Stimulated activated CD8-positive, alpha-beta memory T cell treated with anti-CD3 and anti-CD28 coated beads, Interleukin-2, amount 100 ng/mL, for 48 hours (primary cell): ENCODE data around the gene SPI1.
A peak's percentile ranks its signal among the peaks of the same experiment; 100 is the strongest.

Experiments
- DNase-seq, 2 donors: peaks; one replicate each; pipeline ENCODE4 v3.0.0-alpha.2; 2020; ENCODE audit warnings: low read depth in 2 of 2

Gene SPI1

DNA sequence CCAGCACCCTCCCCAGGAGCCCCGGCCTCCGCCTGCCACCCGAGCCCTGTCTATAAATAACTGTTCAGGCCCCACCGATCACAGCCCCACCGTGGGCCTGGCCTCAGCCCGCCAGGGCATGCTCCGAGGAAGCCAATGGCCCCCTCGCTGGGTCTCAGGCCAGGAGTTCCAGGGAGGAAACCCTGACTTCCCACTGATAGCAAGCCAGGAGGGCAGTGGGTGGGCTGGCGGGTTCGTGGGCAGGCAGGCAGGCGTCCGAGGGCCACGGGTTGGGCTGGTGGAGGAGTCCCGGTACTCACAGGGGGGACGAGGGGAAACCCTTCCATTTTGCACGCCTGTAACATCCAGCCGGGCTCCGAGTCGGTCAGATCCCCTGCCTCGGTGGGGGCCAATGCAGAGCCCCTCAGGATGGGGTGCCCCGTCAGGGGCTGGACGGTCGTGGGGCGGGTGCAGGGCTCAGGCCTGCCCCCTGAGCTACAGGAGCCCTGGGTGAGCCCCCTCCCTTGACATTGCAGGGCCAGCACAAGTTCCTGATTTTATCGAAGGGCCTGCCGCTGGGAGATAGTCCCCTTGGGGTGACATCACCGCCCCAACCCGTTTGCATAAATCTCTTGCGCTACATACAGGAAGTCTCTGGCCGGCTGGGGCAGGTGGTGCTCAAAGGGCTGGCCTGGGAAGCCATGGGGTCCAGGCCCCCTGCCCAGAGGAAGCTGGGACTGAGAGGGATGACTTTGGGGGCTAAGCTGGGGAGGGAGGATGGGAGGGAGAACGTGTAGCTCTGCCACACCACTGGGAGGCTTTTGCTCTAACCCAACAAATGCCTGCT is at the start of gene SPI1:
SPI1 (minus strand) TSS at position 538 of the 826 bp plus-strand sequence; CDS start at position 344, 194 bp downstream.
- DNase-seq: no peak

DNA sequence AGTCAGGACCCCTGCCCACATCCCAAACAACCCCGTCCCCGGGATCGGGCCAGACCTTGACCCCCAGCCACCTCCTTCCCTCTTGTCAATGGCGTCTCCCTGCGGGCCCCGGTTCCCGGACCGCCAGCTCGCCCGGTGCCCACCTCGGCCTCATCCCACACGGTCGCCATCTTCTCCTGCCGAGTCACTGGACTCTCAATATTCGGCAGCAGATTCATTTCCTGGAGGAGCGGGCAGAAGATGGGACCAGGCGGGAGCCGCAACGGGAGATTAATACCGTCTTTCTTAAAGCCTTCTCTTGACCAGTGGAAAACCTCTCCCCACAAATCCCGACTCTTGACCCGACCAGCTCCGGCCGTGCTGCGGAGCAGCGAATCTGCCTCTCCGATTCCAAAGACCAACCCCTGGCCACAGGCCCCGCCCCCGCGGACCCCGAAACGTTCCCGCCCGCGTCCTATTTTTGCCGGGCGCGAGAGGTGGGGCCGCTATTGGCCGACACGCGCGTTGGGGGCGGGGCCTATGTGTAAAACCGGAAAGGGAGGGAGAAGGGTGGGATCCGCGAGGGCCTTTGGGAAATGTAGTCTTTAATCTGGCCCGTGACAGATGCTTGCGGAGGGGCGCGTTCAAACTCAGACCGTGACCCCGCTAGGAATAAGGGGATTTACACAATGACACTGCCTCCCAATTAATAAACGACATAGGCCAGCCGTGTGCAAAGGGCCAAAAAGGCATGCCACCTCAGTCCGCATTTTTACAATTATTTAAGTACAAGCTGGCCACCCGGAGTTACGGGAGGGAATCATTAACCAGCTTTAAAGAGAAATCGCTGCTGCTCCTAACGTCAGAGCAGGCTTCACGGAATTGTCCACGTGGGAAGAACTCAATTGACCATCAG is 48.0 kb upstream of the SPI1 start, which contains the start of gene PSMC3:
PSMC3 (minus strand) TSS at position 378 of the 895 bp plus-strand sequence; CDS start at position 218, 160 bp downstream.
- DNase-seq: peak; percentile 99 to 100

DNA sequence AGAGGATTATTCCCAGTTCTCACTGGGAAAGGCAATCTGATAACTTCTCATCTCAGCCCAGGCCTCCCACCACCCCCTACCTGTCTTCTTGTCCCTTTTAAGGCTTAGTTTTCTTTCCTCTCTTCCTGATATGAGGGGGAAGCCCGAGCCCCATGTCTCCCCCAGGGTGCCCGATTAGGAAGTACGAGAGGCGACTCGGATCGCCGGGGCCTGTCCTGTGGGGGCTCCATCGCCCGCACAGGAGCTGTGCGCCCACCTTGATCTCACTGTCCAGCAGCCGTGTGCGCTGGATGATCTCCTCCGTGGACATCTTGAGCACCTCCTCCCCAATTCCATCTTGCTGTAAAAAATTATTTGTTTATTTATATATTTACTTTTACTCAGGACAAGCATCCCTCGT is 47.3 kb upstream of the SPI1 start:
- DNase-seq: no peak

GRCh38 chr11:47418454-47419259 is 40.3 kb upstream of the SPI1 start:
- no peak for DNase-seq

DNA sequence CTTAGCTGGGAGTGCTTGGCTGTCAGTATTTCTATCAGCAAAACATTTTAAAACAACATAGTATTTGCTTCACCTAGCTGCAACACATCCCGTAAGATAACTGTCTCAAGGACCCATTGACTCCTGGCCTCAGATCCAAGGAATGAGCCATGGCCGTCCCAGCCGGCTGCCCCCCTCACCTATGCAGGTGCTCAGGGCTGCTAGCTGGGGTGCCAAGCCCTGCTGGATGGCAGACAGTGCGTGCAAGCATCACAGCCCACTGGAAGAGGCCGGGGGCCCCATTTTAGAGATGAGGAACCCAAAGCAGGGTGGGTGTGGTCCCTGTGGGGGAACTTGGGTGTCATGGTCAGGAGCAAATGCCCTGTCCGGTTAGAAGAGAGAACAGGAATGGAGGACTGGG is 39.4 kb upstream of the SPI1 start:
- DNase-seq: no peak

DNA sequence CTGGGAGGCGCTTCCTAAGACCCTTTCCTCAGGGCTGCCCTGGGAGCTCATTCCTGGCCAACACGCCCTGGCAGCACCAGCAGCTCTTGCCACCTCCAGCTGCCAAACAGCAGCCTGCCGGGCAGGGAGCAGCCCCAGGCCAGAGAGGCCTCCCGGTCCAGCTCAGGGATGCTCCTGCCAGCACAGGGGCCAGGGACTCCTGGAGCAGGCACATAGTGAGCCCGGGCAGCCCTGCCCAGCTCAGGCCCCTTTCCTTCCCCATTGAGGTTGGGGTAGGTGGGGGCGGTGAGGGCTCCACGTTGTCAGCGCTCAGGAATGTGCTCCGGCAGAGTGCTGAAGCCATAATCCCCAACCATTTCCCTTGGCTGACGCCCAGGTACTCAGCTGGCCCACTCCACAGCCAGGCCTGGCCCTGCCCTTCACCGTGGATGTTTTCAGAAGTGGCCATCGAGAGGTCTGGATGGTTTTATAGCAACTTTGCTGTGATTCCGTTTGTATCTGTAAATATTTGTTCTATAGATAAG is 37.7 kb upstream of the SPI1 start:
- no peak for DNase-seq

DNA sequence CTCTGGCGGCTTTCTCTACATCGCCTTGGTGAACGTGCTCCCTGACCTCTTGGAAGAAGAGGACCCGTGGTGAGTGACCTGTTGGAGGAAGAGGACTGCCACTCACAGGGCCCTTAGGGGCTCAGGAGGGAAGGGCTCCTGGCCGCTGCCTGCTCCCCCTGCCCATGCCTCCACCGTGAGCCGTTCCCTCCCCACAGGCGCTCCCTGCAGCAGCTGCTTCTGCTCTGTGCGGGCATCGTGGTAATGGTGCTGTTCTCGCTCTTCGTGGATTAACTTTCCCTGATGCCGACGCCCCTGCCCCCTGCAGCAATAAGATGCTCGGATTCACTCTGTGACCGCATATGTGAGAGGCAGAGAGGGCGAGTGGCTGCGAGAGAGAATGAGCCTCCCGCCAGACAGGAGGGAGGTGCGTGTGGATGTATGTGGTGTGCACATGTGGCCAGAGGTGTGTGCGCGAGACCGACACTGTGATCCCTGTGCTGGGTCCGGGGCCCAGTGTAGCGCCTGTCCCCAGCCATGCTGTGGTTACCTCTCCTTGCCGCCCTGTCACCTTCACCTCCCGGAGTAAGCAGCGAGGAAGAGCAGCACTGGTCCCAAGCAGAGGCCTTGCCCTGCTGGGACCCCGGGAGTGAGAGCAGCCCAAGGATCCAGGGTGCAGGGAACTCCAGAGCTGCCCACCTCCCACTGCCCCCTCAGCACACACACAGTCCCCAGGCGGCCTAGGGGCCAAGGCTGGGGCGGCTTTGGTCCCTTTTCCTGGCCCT is 36.9 kb upstream of the SPI1 start:
- DNase-seq: no peak

- no peak for DNase-seq
Observed at GRCh38 chr11:47414685-47415070, 36.3 kb upstream of the SPI1 start.

- no peak for DNase-seq
Observed at GRCh38 chr11:47413908-47414684, 35.7 kb upstream of the SPI1 start.

- DNase-seq: no peak
Observed at GRCh38 chr11:47413351-47413750, 35.0 kb upstream of the SPI1 start.

- DNase-seq: peak; percentile 35 to 53
Observed at GRCh38 chr11:47411884-47412746, 33.8 kb upstream of the SPI1 start.

DNA sequence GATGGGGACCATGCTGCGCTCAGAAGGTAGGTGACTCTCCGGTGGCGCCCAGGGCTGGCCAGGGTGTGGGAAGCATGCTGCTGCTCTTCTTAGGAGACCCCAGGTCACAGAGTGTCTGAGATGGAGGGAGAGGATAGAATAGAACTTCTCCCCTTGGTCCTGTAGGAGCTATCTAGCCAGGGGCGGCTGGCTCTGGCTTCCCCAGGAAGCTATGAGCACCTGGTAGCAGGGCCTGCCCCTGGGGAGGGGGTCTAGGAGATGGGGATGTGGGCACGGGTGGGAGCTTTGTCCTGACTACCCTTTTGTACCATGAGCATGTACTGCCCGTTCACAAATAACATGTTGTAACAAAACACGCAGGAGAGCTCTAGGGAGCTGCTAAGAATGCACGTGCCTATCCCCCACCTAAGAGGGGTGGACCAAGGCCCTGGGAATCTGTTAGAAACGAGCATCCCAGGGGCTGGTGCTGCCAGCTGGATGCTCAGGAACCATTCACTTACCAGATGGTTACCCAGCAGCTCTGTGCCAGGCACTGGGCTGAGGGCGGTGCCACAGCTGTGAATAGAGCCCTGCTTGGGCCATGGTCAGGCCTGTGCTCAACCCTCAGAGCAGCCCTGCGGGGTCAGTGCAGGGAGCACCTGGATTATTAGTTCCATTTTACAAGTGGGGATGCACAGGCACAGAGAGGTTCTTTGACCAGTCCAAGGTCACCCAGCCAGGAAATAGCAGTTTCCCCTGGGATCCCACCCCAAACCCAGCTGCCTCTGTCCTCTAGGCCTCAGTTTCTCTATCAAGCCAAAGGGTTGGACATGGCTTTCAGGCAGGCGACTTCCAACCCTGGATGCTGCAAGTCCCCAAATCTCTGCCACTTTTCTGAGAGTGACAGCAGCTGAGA is 32.3 kb upstream of the SPI1 start:
- DNase-seq: no peak

GRCh38 chr11:47409440-47410369 is 31.4 kb upstream of the SPI1 start:
- no peak for DNase-seq

DNA sequence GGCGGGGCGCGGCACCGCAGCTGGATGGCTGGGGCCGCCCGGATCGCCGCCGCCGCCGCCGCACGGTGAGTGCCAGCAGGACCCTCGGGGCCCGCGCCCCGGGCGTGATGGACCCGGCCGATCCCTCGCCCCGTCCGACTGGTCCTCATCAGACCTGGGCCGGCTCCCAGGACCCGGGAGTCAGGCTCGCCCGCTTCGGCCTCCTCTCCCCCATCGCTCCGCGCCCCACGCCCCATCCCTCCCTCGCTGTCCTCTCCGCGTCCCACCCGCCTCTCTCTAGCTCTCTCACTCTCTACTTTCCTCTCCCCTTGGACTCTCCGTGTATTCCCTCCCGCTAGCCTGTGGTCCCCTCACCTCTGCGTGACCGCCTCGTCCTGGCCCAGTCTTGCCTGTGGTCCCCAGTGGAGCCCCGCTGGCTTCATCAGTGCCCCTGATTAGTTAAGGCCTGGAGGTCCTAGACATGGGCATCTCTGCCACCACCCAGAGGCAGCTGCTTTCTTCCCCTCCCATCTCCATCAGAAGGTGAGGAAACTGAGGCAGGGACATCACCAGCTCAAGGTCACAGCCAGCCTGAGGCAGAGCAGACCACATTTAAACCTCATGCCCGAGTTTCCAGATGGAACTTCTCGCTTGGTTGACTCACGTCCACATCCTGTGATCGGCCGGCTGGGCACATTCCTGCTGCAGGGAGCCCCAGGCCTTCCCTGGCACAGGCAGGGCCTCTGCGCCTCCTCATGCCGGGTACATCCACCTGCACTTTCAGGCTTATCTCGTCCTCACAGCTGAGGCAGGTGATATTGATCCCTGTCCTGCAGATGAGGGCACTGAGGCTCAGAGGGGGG is 30.5 kb upstream of the SPI1 start:
- no peak for DNase-seq

DNA sequence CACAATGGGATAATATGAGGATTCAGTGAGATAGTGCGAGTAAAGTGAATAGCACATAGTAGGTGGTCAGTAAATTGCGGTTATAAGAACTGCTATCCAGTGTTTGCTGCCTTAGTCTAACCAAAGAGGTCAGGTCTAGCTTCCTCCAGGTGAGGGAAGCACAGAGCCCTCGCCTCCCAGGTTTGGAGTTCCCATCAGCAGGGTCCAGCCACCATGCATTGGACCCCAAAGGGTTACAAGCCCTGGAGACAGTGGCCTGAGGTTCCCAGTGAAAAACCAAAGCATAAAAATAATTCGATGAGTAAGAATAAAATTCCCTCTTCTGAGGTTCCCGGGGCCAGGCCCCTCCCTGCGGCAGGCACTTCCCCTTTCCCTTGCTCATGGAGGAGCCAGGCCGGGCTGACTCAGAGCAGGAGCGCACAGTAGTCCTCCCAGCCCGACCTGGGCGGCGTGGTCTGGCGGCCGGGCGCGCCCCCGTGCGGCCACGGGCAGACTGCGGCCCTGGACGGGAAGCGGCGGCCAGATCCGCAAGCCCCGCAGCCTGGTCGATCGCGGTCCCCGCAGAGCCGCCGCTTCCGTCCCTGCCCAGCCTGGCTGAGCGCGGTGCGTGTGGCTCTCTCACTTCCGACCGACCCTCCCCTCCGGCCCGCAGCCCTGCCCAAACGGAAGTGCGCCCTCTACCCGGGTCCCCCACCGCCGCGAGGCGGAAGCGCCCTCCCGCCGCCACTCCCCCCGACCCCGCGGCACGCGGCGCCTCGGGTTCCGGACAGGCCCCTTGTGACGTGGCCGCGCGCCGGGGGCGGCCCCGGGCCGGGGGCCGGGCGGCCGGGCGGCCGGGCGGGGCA is 29.6 kb upstream of the SPI1 start, which contains the start of gene SLC39A13:
SLC39A13 (plus strand) TSS at position 845 of the 845 bp plus-strand sequence. CDS start 1,505 bp downstream, outside the sequence.
- peak; percentile 87 to 90 for DNase-seq
